LNCaP clone FGC (cell line): ENCODE measurements around the gene ZNF280D.

Experiments used
- DNase-seq: peaks from one replicate; pipeline ENCODE4 v3.0.0-alpha.2; 2011; ENCODE audit warnings: low read depth
- H3K4me3 ChIP-seq: 2 replicates; pipeline ENCODE4 v1.5.1; 2011; ENCODE audit warnings: mild to moderate bottlenecking, low read depth, low read length, control low read depth
- CTCF ChIP-seq: IDR thresholded peaks from 2 replicates; pipeline ENCODE4 v1.5.1; 2012; ENCODE audit warnings: mild to moderate bottlenecking; ENCODE audit not compliant: control insufficient read depth, insufficient read depth; ENCODE audit errors: extremely low read depth

The ZNF280D gene

GRCh38 chr15:56598991-56599390, 134.3 kb downstream of the ZNF280D start:
- H3K4me3 ChIP-seq: no peak overlapping the region
- no peak for TF ChIP-seq CTCF
- no peak for DNase-seq

GRCh38 chr15:56587686-56588085, 145.6 kb downstream of the ZNF280D start:
- no peak overlapping the region for H3K4me3 ChIP-seq

GRCh38 chr15:56586206-56586605, 147.1 kb downstream of the ZNF280D start:
- H3K4me3 ChIP-seq: no peak overlapping the region
- DNase-seq: no peak
- no peak for TF ChIP-seq CTCF

More at GRCh38 chr15:56587686-56588085, 145.6 kb downstream of the ZNF280D start:
- DNase-seq: no peak
- TF ChIP-seq CTCF: no peak

- H3K4me3 ChIP-seq: no peak overlapping the region
- no peak for DNase-seq
- no peak for TF ChIP-seq CTCF
Observed at GRCh38 chr15:56582785-56583184, 150.5 kb downstream of the ZNF280D start.
